WERI-Rb-1 (cell line): ENCODE results near the gene IGF2.

Experiments
- DNase-seq: peaks from one replicate; pipeline ENCODE4 v3.0.0-alpha.2; 2020
- H3K27ac ChIP-seq: fragments of 250-450 bp; sonication (Bioruptor Pico); 2 replicates; pipeline ENCODE4 v1.5.1; 2020; ENCODE audit warnings: mild to moderate bottlenecking, moderate library complexity
- H3K27me3 ChIP-seq: fragments of 250-450 bp; sonication (Bioruptor Pico); 2 replicates; pipeline ENCODE4 v1.5.1; 2021; ENCODE audit warnings: mild to moderate bottlenecking, low read depth, moderate library complexity; ENCODE audit not compliant: insufficient read depth, severe bottlenecking
- H3K36me3 ChIP-seq: fragments of 250-450 bp; sonication (Bioruptor Pico); 2 replicates; pipeline ENCODE4 v1.5.1; 2020; ENCODE audit warnings: mild to moderate bottlenecking, moderate library complexity
- H3K4me3 ChIP-seq: 2 replicates; pipeline ENCODE4 v1.5.1; 2011; ENCODE audit warnings: low read depth, mild to moderate bottlenecking, control low read depth, low read length
- H3K9me3 ChIP-seq: fragments of 250-450 bp; sonication (Bioruptor Pico); 2 replicates; pipeline ENCODE4 v1.5.1; 2021; ENCODE audit warnings: mild to moderate bottlenecking, moderate library complexity; ENCODE audit not compliant: severe bottlenecking
- CTCF ChIP-seq: IDR thresholded peaks from 2 replicates; pipeline ENCODE4 v1.5.1; 2011; ENCODE audit warnings: low read depth, mild to moderate bottlenecking, control low read depth, inconsistent platforms, low read length

IGF2 gene

DNA sequence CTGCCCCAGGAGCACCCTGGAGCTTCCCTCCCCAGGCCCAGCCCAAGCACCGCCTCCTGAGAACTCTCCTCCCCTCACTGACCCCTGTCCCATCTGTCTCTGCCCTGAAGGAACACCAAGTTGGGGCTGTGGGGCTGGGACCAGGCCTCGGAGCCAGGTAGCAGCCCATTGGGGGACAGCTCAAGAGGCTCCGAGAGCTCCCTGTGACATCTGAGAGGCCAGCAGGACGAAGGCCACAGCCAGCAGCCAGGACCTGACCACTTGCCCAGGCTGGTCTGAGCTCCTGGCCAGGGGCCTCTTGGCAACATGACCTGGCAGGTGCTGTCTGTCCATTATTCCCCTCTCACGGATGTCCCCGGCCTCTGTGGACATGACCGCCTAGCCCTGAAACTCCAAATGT, 33.7 kb downstream of the IGF2 start:
- Histone ChIP-seq H3K36me3 (no peaks in the 10 kb centered on the region), H3K4me3 (no peak overlapping the region), H3K9me3 (no peaks in the 10 kb centered on the region), H3K27ac (no peak overlapping the region), H3K27me3 (peaks cover 97% of the 10 kb centered on the region)
- no peak for DNase-seq
- no peak for TF ChIP-seq CTCF

GRCh38 chr11:2104524-2105440, 34.4 kb downstream of the IGF2 start:
- DNase-seq, result no peak
- Histone ChIP-seq H3K27ac (no peak overlapping the region), H3K9me3 (no peaks in the 10 kb centered on the region), H3K27me3 (peaks cover 95% of the 10 kb centered on the region), H3K4me3 (no peak overlapping the region), H3K36me3 (no peaks in the 10 kb centered on the region)
- TF ChIP-seq CTCF, result no peak

GRCh38 chr11:2103668-2104523, 35.3 kb downstream of the IGF2 start:
- Histone ChIP-seq H3K27ac (no peak overlapping the region), H3K9me3 (no peaks in the 10 kb centered on the region), H3K36me3 (no peaks in the 10 kb centered on the region), H3K27me3 (peaks cover 95% of the 10 kb centered on the region), H3K4me3 (no peak overlapping the region)
- TF ChIP-seq CTCF, result no peak
- DNase-seq, result no peak

DNA sequence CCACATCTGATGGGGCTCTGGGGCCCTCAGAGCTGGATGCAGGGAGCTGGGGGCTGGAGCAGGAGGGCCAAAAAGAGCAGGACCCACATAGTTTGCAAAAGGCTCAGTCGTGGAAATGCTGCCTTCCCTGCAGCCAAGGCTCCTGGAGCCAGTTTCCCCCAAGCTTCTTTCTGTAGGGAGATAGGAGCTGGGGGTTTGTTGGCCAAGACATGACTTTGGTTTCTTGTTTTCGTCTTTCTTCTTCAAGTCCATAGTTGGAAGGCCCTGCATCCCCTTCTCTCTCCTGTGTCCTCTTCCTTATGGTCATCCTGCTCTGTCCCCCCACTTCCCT, 36.3 kb downstream of the IGF2 start:
- Histone ChIP-seq H3K27ac (no peak overlapping the region), H3K4me3 (no peak overlapping the region), H3K9me3 (no peaks in the 10 kb centered on the region), H3K36me3 (no peaks in the 10 kb centered on the region), H3K27me3 (peaks cover 95% of the 10 kb centered on the region)
- DNase-seq, result no peak
- TF ChIP-seq CTCF, result no peak

- Histone ChIP-seq H3K36me3 (no peaks in the 10 kb centered on the region), H3K27me3 (peaks cover 95% of the 10 kb centered on the region), H3K9me3 (no peaks in the 10 kb centered on the region), H3K27ac (no peak overlapping the region), H3K4me3 (no peak overlapping the region)
- no peak for TF ChIP-seq CTCF
- DNase-seq, result no peak
These were observed 36.9 kb downstream of the IGF2 start for GRCh38 chr11:2102132-2102882.
